Dermis microvascular lymphatic vessel endothelial cell (primary cell): ENCODE results near the gene SEPTIN8. TPM values are rescaled to one million over a fixed set of nuclear protein-coding genes. Genes with fewer than 3 reads are reported as not detected.
"Not testable (repeated sequence)": the region's sequence is repeated elsewhere in the genome, so short reads cannot be mapped to it uniquely, and the experiment has no call there.

Experiments
- DNase-seq, 2 donors: peaks; one replicate each; pipeline versions ENCODE4 v3.0.0 to v3.0.0-alpha.2; 2010; ENCODE audit warnings: low read depth in 2 of 2
- total RNA-seq: library from RNA; depleted of rRNA; stranded (reverse); fragments of >200 nt; gene quantifications from 2 replicates; pipeline ENCODE4 v1.2.1, GENCODE V29; 2014

The SEPTIN8 gene
- total RNA-seq, 1 donor from 2014 or later, result 36.3 TPM

GRCh38 chr5:132812781-132813598 is 36.0 kb upstream of the SEPTIN8 start, which contains the start of gene SOWAHA:
Gene SOWAHA (plus strand): TSS chr5:132813302. CDS start chr5:132813622, 320 bp downstream.
- DNase-seq, result no peak

- DNase-seq, result no peak
Observed at GRCh38 chr5:132812123-132812765, 35.2 kb upstream of the SEPTIN8 start.

- DNase-seq, result no peak
Observed at GRCh38 chr5:132810605-132811004, 33.6 kb upstream of the SEPTIN8 start.

- no peak for DNase-seq
Observed at GRCh38 chr5:132808866-132809265, 31.8 kb upstream of the SEPTIN8 start.

- DNase-seq, result no peak
Observed at GRCh38 chr5:132808448-132808847, 31.4 kb upstream of the SEPTIN8 start.

DNA sequence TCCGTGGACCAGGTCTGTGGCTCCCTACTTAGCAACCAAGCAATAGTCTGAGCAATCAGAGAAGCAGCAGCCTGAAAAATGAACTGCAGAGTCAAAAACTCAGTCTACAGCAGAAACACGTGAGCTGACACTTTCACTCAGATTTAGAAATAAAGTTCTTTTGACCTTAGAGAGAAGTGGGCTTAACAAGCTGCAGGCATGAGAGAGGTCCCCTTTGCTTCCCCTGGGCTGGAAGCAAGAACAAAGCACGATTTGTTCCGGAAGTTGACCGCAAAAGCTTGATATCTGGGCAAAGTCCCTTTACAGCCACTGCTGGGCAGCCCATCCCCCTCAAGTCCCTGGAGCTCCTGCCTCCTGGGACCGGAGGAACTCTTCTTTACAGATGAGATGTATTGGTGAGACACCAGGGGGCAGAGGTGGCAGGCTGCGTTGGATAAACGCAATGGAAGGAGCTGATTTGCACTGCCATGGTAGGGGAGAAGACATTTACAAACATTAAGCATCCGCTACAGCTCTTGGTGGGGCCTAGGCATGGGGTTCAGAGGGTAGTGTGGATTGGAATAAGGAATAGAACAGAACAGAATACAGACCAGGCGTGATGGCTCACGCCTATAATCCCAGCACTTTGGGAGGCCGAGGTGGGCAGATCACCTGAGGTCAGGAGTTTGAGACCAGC is 30.3 kb upstream of the SEPTIN8 start:
- no peak for DNase-seq

- DNase-seq, result not testable (repeated sequence)
Observed at GRCh38 chr5:132806804-132807162, 29.7 kb upstream of the SEPTIN8 start.

DNA sequence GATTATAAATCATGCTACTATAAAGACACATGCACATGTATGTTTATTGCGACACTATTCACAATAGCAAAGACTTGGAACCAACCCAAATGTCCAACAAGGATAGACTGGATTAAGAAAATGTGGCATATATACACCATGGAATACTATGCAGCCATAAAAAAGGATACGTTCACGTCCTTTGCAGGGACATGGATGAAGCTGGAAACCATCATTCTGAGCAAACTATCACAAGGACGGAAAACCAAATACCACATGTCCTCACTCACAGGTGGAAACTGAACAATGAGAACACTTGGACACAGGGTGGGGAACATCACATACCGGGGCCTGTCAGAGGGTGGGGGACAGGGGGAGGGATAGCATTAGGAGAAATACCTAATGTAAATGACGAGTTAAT is 28.8 kb upstream of the SEPTIN8 start:
- DNase-seq, result not testable (repeated sequence)

DNA sequence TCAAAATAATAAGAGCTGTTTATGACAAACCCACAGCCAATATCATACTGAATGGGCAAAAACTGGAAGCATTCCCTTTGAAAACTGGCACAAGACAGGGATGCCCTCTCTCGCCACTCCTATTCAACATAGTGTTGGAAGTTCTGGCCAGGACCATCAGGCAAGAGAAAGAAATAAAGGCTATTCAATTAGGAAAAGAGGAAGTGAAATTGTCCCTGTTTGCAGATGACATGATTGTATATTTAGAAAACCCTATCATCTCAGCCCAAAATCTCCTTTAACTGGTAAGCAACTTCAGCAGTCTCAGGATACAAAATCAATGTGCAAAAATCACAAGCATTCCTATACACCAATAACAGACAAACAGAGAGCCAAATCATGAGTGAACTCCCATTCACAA is 27.2 kb upstream of the SEPTIN8 start:
- not testable (repeated sequence) for DNase-seq

- DNase-seq, result not testable (repeated sequence)
Observed at GRCh38 chr5:132802685-132803066, 25.6 kb upstream of the SEPTIN8 start.

GRCh38 chr5:132802044-132802684 is 25.1 kb upstream of the SEPTIN8 start:
- no peak for DNase-seq

GRCh38 chr5:132800545-132800944 is 23.5 kb upstream of the SEPTIN8 start:
- DNase-seq, result no peak

DNA sequence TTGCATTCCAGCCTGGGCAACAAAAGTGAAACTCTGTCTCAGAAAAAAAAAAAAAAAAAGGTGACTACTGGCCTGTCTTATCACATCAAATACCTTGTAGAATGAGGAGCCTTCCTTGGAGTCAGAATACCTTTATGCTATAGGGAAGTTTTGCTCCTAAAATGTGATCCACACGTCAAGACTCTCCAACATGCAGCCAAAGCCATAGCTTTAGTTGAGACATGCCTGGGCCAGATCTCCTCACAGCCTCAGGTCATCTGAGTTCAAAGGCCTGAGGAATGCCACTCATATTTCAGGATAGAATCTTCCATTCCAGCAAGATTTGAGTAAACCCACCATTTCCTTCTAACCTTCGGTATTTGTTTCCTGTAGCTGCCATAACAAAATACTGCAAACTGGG is 22.4 kb upstream of the SEPTIN8 start:
- no peak for DNase-seq

GRCh38 chr5:132797651-132798050 is 20.6 kb upstream of the SEPTIN8 start:
- DNase-seq, result no peak

- DNase-seq, result no peak
Observed at GRCh38 chr5:132791026-132791425, 14.0 kb upstream of the SEPTIN8 start.

GRCh38 chr5:132790201-132790865 is 13.3 kb upstream of the SEPTIN8 start:
- DNase-seq, result no peak

GRCh38 chr5:132788990-132789886 is 12.2 kb upstream of the SEPTIN8 start:
- DNase-seq, result no peak

GRCh38 chr5:132788508-132788907 is 11.5 kb upstream of the SEPTIN8 start:
- DNase-seq, result no peak

GRCh38 chr5:132787076-132787475 is 10.0 kb upstream of the SEPTIN8 start:
- DNase-seq, result no peak

DNA sequence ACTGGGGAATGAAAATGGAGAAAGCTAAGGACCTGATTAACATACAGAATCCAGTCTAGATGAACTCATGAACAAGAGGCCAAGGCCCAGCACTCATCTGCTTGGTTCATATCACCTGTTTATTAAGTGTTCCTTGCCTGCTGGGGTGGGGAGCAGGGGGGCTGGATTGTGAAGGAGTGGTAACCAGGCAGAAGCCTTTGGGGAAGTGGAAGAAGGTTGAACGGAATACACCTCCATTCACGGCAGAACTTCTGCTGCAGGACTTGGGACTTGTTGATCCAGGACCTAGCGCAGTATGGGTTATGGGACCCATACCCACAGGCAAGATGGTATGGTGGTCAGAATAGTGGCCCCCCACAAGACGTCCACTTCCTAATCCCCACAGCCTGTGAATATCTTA is 8.8 kb upstream of the SEPTIN8 start:
- no peak for DNase-seq
